Nephron (organoid): ENCODE results near the gene KIAA2012.
A peak's percentile ranks its signal among the peaks of the same experiment; 100 is the strongest.
"Not testable (repeated sequence)": the region's sequence is repeated elsewhere in the genome, so short reads cannot be mapped to it uniquely, and the experiment has no call there.

Experiments used
- H3K27ac Mint-ChIP-seq, 3 experiments: 2 replicates each; pipeline ENCODE4 v1.8.0; 2020; ENCODE audit warnings: mixed read lengths in 3 of 3, mild to moderate bottlenecking in 2 of 3, moderate library complexity in 1 of 3
- H3K27me3 Mint-ChIP-seq: 2 replicates; pipeline ENCODE4 v1.8.0; 2021; ENCODE audit warnings: low read depth, mild to moderate bottlenecking, moderate library complexity, mixed read lengths
- H3K36me3 Mint-ChIP-seq: 2 replicates; pipeline ENCODE4 v1.8.0; 2020; ENCODE audit warnings: low read depth, mixed read lengths
- H3K4me1 Mint-ChIP-seq: 2 replicates; pipeline ENCODE4 v1.8.0; 2020; ENCODE audit warnings: mixed read lengths
- H3K4me3 Mint-ChIP-seq, 3 experiments: 2 replicates each; pipeline ENCODE4 v1.8.0; 2020; ENCODE audit warnings: mild to moderate bottlenecking in 3 of 3, mixed read lengths in 3 of 3, moderate library complexity in 2 of 3
- H3K9me3 Mint-ChIP-seq: 2 replicates; pipeline ENCODE4 v1.8.0; 2020; ENCODE audit warnings: mixed read lengths
- CTCF ChIP-seq, 3 experiments: fragments of 200-600 bp; sonication (generic); IDR thresholded peaks; one replicate each; pipeline ENCODE4 v1.5.0; 2021; ENCODE audit warnings: antibody characterized with exemption in 3 of 3; ENCODE audit not compliant: unreplicated experiment in 3 of 3

Gene KIAA2012

DNA sequence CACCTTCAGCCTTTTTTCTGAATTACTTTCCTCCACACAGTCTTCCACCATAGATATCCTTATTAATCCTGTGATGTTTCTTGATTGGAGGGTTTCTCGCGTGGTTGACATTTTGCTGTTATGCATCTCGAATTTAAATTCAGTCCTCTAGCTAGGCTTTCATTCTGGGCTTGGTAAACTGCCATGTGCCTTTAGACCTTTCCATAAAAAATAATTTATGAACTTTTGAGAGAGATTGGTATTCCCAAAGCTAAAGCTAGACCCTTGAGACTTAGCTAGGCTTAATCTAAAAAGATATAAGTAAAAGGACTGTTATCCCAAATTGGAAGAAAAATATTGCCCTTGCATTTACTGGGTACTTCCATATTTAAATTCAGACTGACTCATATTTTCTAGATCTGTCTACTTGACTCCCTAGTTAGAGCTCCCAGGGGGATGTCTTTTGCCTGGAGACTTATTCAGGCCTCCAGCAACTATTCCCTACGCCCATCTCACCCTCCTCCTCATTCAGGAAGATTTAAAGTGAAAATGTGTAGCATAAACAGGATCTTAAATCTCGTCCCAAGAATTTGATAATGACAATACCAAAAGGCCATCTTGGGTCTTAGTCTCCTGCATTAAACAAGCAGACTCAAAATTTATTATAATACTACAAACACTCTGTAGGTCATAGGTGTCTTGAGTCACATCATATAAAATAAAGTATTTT, 60.3 kb downstream of the KIAA2012 start:
- Mint-ChIP-seq H3K27me3 (no peaks in the 10 kb centered on the region), H3K4me3 (no peak overlapping the region), H3K27ac (peak overlapping the region; percentile 92 to 99 (median 96)), H3K4me1 (peaks cover 50% of the 10 kb centered on the region), H3K36me3 (no peaks in the 10 kb centered on the region), H3K9me3 (no peaks in the 10 kb centered on the region)
- TF ChIP-seq CTCF (IDR thresholded peaks at IDR 0.05; ENCODE audit: unreplicated experiment in 3 of 3) = no peak

GRCh38 chr2:202133909-202134265, 60.8 kb downstream of the KIAA2012 start:
- H3K27ac Mint-ChIP-seq = peak overlapping the region; percentile 92 to 99 (median 96)
- peak overlapping the region in 1 of 3 experiments; percentile 33 for H3K4me3 Mint-ChIP-seq
- no peaks in the 10 kb centered on the region for H3K27me3 Mint-ChIP-seq
- H3K9me3 Mint-ChIP-seq = no peaks in the 10 kb centered on the region
- TF ChIP-seq CTCF (IDR thresholded peaks at IDR 0.05; ENCODE audit: unreplicated experiment in 3 of 3) = no peak
- H3K4me1 Mint-ChIP-seq = peaks cover 50% of the 10 kb centered on the region
- H3K36me3 Mint-ChIP-seq = no peaks in the 10 kb centered on the region

- peak overlapping the region in 2 of 3 experiments; percentile 30 to 54 for H3K4me3 Mint-ChIP-seq
- no peaks in the 10 kb centered on the region for H3K27me3 Mint-ChIP-seq
- H3K9me3 Mint-ChIP-seq = no peaks in the 10 kb centered on the region
- H3K36me3 Mint-ChIP-seq = no peaks in the 10 kb centered on the region
- H3K27ac Mint-ChIP-seq = peak overlapping the region; percentile 92 to 99 (median 96)
- H3K4me1 Mint-ChIP-seq = peaks cover 49% of the 10 kb centered on the region
- peak in 2 of 3 experiments; percentile 10 to 12 for TF ChIP-seq CTCF (IDR thresholded peaks at IDR 0.05; ENCODE audit: unreplicated experiment in 3 of 3)
Observed at GRCh38 chr2:202135091-202135874, 62.2 kb downstream of the KIAA2012 start.

DNA sequence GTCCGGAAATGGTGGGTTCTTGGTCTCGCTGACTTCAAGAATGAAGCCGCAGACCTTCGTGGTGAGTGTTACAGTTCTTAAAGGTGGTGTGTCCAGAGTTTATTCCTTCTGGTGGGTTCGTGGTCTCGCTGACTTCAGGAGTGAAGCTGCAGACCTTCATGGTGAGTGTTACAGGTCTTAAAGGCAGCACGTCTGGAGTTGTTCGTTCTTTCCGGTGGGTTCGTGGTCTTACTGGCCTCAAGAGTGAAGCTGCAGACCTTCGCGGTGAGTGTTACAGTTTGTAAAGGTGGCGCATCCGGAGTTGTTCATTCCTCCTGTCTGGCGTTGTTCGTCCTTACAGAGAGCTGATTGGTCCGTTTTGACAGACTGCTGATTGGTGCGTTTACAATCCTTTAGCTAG, 63.0 kb downstream of the KIAA2012 start:
- not testable (repeated sequence) for H3K36me3 Mint-ChIP-seq, H3K4me3 Mint-ChIP-seq, H3K9me3 Mint-ChIP-seq, H3K27me3 Mint-ChIP-seq
- H3K27ac Mint-ChIP-seq = peak overlapping the region; percentile 92 to 99 (median 96)
- peaks cover 56% of the 10 kb centered on the region for H3K4me1 Mint-ChIP-seq

- Mint-ChIP-seq H3K4me3 (no peak overlapping the region), H3K27ac (peak overlapping the region in 2 of 3 experiments; percentile 53 to 99), H3K9me3 (no peaks in the 10 kb centered on the region), H3K36me3 (no peaks in the 10 kb centered on the region), H3K4me1 (peaks cover 58% of the 10 kb centered on the region), H3K27me3 (no peaks in the 10 kb centered on the region)
- TF ChIP-seq CTCF (IDR thresholded peaks at IDR 0.05; ENCODE audit: unreplicated experiment in 3 of 3) = no peak
Observed at GRCh38 chr2:202136526-202136925, 63.5 kb downstream of the KIAA2012 start.

DNA sequence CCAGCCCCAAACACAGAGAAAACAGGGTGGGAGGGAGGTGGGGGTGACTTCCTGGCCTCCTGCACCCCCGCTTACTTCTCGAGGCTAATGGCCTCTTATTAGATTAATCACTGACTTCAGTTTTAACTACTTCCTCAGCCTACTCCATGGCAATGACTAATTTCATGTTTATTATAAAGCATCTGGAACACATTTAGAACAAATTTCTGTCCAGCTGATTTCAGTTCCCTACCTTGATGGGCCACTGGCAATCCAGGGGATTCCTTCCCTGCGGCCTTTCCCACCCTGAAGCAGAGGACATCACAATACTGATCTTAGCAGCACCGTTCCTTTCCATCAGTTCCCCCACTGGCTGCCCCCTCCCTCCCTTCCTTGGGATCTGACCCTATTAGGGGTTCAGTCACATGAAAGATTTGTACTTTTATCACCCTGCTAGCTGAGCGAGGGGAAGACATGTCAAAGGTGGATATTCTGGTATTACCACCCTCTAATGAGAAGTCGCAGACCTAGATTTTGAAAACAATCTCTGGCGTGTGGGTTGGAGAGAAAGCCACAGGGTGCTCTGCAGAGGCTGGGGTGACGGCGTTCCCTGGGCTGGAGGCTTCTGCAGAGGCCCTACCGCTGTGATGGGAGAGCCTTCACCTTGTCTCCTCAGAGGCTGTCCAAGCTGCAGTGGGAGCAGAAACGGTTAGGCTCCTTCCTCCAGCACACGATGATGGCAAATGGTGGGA, 67.6 kb downstream of the KIAA2012 start:
- TF ChIP-seq CTCF (IDR thresholded peaks at IDR 0.05; ENCODE audit: unreplicated experiment in 3 of 3) = no peak
- Mint-ChIP-seq H3K9me3 (no peaks in the 10 kb centered on the region), H3K36me3 (no peaks in the 10 kb centered on the region), H3K27ac (peak overlapping the region; percentile 75 to 95 (median 86)), H3K4me1 (peaks cover 55% of the 10 kb centered on the region), H3K4me3 (peak overlapping the region in 1 of 3 experiments; percentile 12), H3K27me3 (no peaks in the 10 kb centered on the region)
